ENCODE data around the gene GIMAP8. TPM values are rescaled to one million over a fixed set of nuclear protein-coding genes. Genes with fewer than 3 reads are reported as not detected.

The GIMAP8 gene
- total RNA-seq, 2 donors from 2014 or later, result 2.9 to 5.5 TPM

Other genes starting within 250 kb of the GIMAP8 start
- 10 to 100 TPM; 10.1 to 12.2 TPM for gene LRRC61, start 127.3 kb upstream of the GIMAP8 start, total RNA-seq
- gene ACTR3C, start 127.1 kb upstream of the GIMAP8 start, total RNA-seq, result 10 to 100 TPM; 20.2 to 38.0 TPM
- gene RARRES2, start 109.0 kb upstream of the GIMAP8 start, total RNA-seq, result 100 to 1,000 TPM in 1 of 2 donors, 10 to 100 TPM in 1; 61.1 to 115 TPM
- gene REPIN1, start 81.8 kb upstream of the GIMAP8 start, total RNA-seq, result 100 to 1,000 TPM; 168 to 209 TPM
- 1 to 10 TPM; 7.1 to 8.7 TPM for gene ZNF775, start 71.3 kb upstream of the GIMAP8 start, total RNA-seq
- gene GIMAP7, start 64.2 kb downstream of the GIMAP8 start, total RNA-seq, result 1 to 10 TPM; 4.5 to 8.7 TPM
- gene GIMAP4, start 116.8 kb downstream of the GIMAP8 start, total RNA-seq, result 10 to 100 TPM in 1 of 2 donors, 1 to 10 TPM in 1; 8.4 to 16.2 TPM
- 1 to 10 TPM; 6.4 to 8.5 TPM for gene GIMAP6, start 181.8 kb downstream of the GIMAP8 start, total RNA-seq
- gene GIMAP2, start 235.1 kb downstream of the GIMAP8 start, total RNA-seq, result 1 to 10 TPM; 6.8 TPM

Measured in left colon (tissue), 2 donors.